K562 (cell line): ENCODE results near the gene CYB5RL. TPM values are rescaled to one million over a fixed set of nuclear protein-coding genes. Genes with fewer than 3 reads are reported as not detected.

Experiments
- ATAC-seq: fragments of 200-7000 bp; cut with Tn5 transposase; 3 replicates; pipeline ENCODE4 v1.9.1; 2020; ENCODE audit warnings: moderate library complexity
- BruUV-seq: library from RNA; stranded (reverse); fragments of 400-500 nt; replicated peaks from 2 replicates; lab custom pipeline; 2021; lab: Mats Ljungman, UMichigan
- CTCF ChIA-PET: fragments of 300-600 bp; formaldehyde crosslinking; extraction: SDS; loops from one replicate; lab custom pipeline; 2021; ENCODE audit warnings: low intra/inter-chr PET ratio; lab: Yijun Ruan, JAX
- POLR2A ChIA-PET: fragments of 300-600, 350-650 bp; sonication (Branson Sonifier 250); formaldehyde crosslinking; extraction: SDS; loops from one replicate; lab custom pipeline; 2021; ENCODE audit warnings: antibody characterized with exemption, inconsistent platforms; lab: Yijun Ruan, JAX
- DNase-seq, 4 experiments: peaks; one replicate each; pipeline versions ENCODE4 v3.0.0 to v3.0.0-alpha.2; 2011 to 2018; ENCODE audit warnings: low spot score in 3 of 4, mixed read lengths in 3 of 4; ENCODE audit errors: extremely low read depth in 1 of 4
- FAIRE-seq: peaks from 2 replicates; lab custom pipeline; 2011; peaks lifted over from hg19 to GRCh38; lab: Jason Lieb, UNC
- H2AFZ ChIP-seq: 2 replicates; pipeline ENCODE4 v1.6.0; 2011; ENCODE audit warnings: low read depth, low read length, control low read depth, inconsistent platforms
- H3K27ac ChIP-seq: fragments of 200-600 bp; 3 replicates; pipeline ENCODE4 v1.8.0; 2011; ENCODE audit warnings: low read depth, mild to moderate bottlenecking, control low read depth, inconsistent platforms, low read length, moderate library complexity, mixed read lengths; ENCODE audit errors: extremely low read depth
- H3K27me3 ChIP-seq, 2 experiments: fragments of 300-600 bp in 1 of 2; 2 replicates in 1 of 2; 3 replicates in 1 of 2; pipeline versions ENCODE4 v1.6.0 to v1.8.0; 2011; ENCODE audit warnings: inconsistent platforms in 2 of 2, low read length in 2 of 2, mild to moderate bottlenecking in 1 of 2, mixed read lengths in 1 of 2, moderate library complexity in 1 of 2; ENCODE audit not compliant: control insufficient read depth in 2 of 2, insufficient read depth in 2 of 2
- H3K36me3 ChIP-seq: fragments of 300-600 bp; 3 replicates; pipeline ENCODE4 v1.8.0; 2011; ENCODE audit warnings: mild to moderate bottlenecking, low read length, inconsistent platforms; ENCODE audit not compliant: control insufficient read depth, insufficient read depth
- H3K4me1 ChIP-seq, 2 experiments: fragments of 200-600 bp in 1 of 2; replicated peaks in 1 of 2; 2 replicates in 1 of 2; 3 replicates in 1 of 2; pipeline versions ENCODE4 v1.5.1 to v1.8.0; 2011; ENCODE audit warnings: inconsistent platforms in 2 of 2, low read length in 2 of 2, mild to moderate bottlenecking in 1 of 2, mixed read lengths in 1 of 2, moderate library complexity in 1 of 2; ENCODE audit not compliant: control insufficient read depth in 2 of 2, insufficient read depth in 2 of 2
- H3K4me2 ChIP-seq: 2 replicates; pipeline ENCODE4 v1.6.1; 2011; ENCODE audit warnings: low read length, control low read depth, inconsistent platforms, mixed read lengths; ENCODE audit not compliant: insufficient read depth
- H3K4me3 ChIP-seq: fragments of 200-600 bp; sonication (generic), shearing (Covaris generic); 2 replicates; pipeline ENCODE4 v1.5.1; 2016; ENCODE audit warnings: control low read depth, inconsistent platforms
- H3K79me2 ChIP-seq: fragments of 200-600 bp; 3 replicates; pipeline ENCODE4 v1.8.0; 2011; ENCODE audit warnings: low read length, inconsistent platforms; ENCODE audit not compliant: control insufficient read depth, insufficient read depth
- H3K9ac ChIP-seq, 2 experiments: 2 replicates each; pipeline versions ENCODE4 v1.6.0 to v1.6.1; 2011; ENCODE audit warnings: low read depth in 2 of 2, low read length in 2 of 2, control low read depth in 1 of 2, inconsistent platforms in 1 of 2, mild to moderate bottlenecking in 1 of 2, mixed read lengths in 1 of 2; ENCODE audit not compliant: insufficient read depth in 1 of 2
- H3K9me1 ChIP-seq: one replicate; pipeline ENCODE4 v1.6.0; 2011; ENCODE audit warnings: inconsistent platforms, mild to moderate bottlenecking, low read length, moderate library complexity; ENCODE audit not compliant: control insufficient read depth, insufficient read depth
- H3K9me3 ChIP-seq: replicated peaks from 2 replicates; pipeline ENCODE4 v1.5.1; 2011; ENCODE audit warnings: low read depth, low read length, inconsistent platforms; ENCODE audit not compliant: control insufficient read depth, insufficient read depth
- H4K20me1 ChIP-seq: replicated peaks from 2 replicates; pipeline ENCODE4 v1.6.1; 2011; ENCODE audit warnings: low read length, inconsistent platforms, mixed read lengths; ENCODE audit not compliant: control insufficient read depth, insufficient read depth
- CREB3L1 ChIP-seq: fragments of 450-650 bp; IDR thresholded peaks from 2 replicates; pipeline ENCODE4 v1.6.1; 2014; ENCODE audit warnings: low read depth, mild to moderate bottlenecking, moderate library complexity, borderline replicate concordance
- GTF3C2 ChIP-seq: IDR thresholded peaks from 3 replicates; pipeline ENCODE4 v1.6.1; 2011; ENCODE audit warnings: borderline replicate concordance, mild to moderate bottlenecking, moderate library complexity; ENCODE audit not compliant: insufficient read length; ENCODE audit errors: extremely low read depth
- HMGXB4 ChIP-seq: sonication (generic); formaldehyde crosslinking; IDR thresholded peaks from 2 replicates; pipeline ENCODE4 v1.8.1; 2023; ENCODE audit warnings: mild to moderate bottlenecking, missing genetic modification reagents
- JUN ChIP-seq, 2 experiments: sonication (generic) in 1 of 2; formaldehyde crosslinking in 1 of 2; IDR thresholded peaks; 2 replicates each; pipeline versions ENCODE4 v1.6.1 to v1.8.0; 2012 to 2022; ENCODE audit warnings: borderline replicate concordance in 2 of 2, mild to moderate bottlenecking in 2 of 2, improper control_type of control experiment in 1 of 2, low read depth in 1 of 2, low read length in 1 of 2, missing genetic modification reagents in 1 of 2
- PPARD ChIP-seq: fragments of 250-450 bp; sonication (Bioruptor Pico); IDR thresholded peaks from 2 replicates; pipeline ENCODE4 v1.8.0; 2022; ENCODE audit warnings: inconsistent platforms, mild to moderate bottlenecking, moderate library complexity
- RBM25 ChIP-seq: fragments of 200-400 bp; formaldehyde crosslinking; IDR thresholded peaks from 2 replicates; pipeline ENCODE4 v1.6.1; 2018; ENCODE audit warnings: low read length, low read depth, moderate library complexity; ENCODE audit not compliant: severe bottlenecking
- STAT5B ChIP-seq: fragments of 250-450 bp; sonication (Bioruptor Pico); IDR thresholded peaks from 2 replicates; pipeline ENCODE4 v1.8.0; 2021; ENCODE audit warnings: mild to moderate bottlenecking, inconsistent platforms
- THAP7 ChIP-seq: fragments of 250-450 bp; sonication (Bioruptor Pico); IDR thresholded peaks from 2 replicates; pipeline ENCODE4 v1.5.0; 2021
- THRAP3 ChIP-seq: fragments of 450-650 bp; IDR thresholded peaks from 2 replicates; pipeline ENCODE4 v1.6.1; 2016; ENCODE audit warnings: mild to moderate bottlenecking, inconsistent platforms, borderline replicate concordance
- ZC3H11A ChIP-seq: IDR thresholded peaks from 2 replicates; pipeline ENCODE4 v1.6.1; 2012; ENCODE audit warnings: low read depth, low read length, improper control_type of control experiment
- ZNF449 ChIP-seq: fragments of 250-450 bp; sonication (Bioruptor Pico); IDR thresholded peaks from 2 replicates; pipeline ENCODE4 v1.8.0; 2022; ENCODE audit warnings: moderate library complexity, mild to moderate bottlenecking, inconsistent platforms
- ZNF586 ChIP-seq: fragments of 450-650 bp; formaldehyde crosslinking; conservative IDR thresholded peaks from 2 replicates; pipeline ENCODE4 v1.4.0; 2020; ENCODE audit warnings: mild to moderate bottlenecking, moderate library complexity
- WGBS: fragments of 100-300 bp; shearing (Covaris generic); methylation state at CpG from one replicate; pipeline ENCODE4 v1.1.6; 2016; ENCODE audit warnings: low coverage, mixed read lengths; ENCODE audit not compliant: insufficient coverage; ENCODE audit errors: missing lambda C conversion rate; 5-methylcytosine and 5-hydroxymethylcytosine counted together
- in situ Hi-C: fragments of 300-500 bp; cut with MboI; formaldehyde crosslinking; loops from 4 replicates; pipeline ENCODE4 v1.15.0; 2018; ENCODE audit warnings: inconsistent platforms, mixed read lengths
- intact Hi-C: fragments of 100-400 bp; cut with micrococcal nuclease; formaldehyde crosslinking; loops from 2 replicates; pipeline ENCODE4 v1.14.2; 2022
- polyA plus RNA-seq, 8 experiments: library from polyadenylated mRNA; depleted of rRNA in 4 of 8; stranded (reverse) in 5 of 8; unstranded in 3 of 8; fragments of >200 nt; fragmentation: Nextera tagmentation in 2 of 8; fragmentation: Illumina TruSeq in 1 of 8; extraction: Ambion mirVana in 2 of 8; extraction: Trizol in 1 of 8; gene quantifications; 2 replicates each; pipeline versions ENCODE4 v1.2.1 to v1.2.3, GENCODE V29; 2011 to 2014; ENCODE audit warnings: inconsistent platforms in 1 of 8, missing spikeins in 1 of 8
- total RNA-seq, 7 experiments: library from RNA; depleted of rRNA in 6 of 7; stranded (reverse); fragments of >200 nt in 6 of 7; fragmentation: Illumina TruSeq in 2 of 7; extraction: Trizol in 2 of 7; gene quantifications; 2 replicates each; pipeline versions ENCODE4 v1.2.1 to v1.2.3, GENCODE V29; 2011 to 2021; ENCODE audit warnings: low replicate concordance in 1 of 7

The CYB5RL gene
- total and polyA plus RNA-seq, 9 of the 15 experiments (the other 6 are each of a cell fraction or from before 2014, with no cell fraction given): 7.9 to 18.0 (median 11.2) TPM

- POLR2A ChIA-PET: interaction anchor here (0.5 to 3.4 kb wide), 3 partner anchors 9 to 41 kb away, joined by 3 to 15 read pairs (median 4); no protein-coding TSS in a partner anchor
- TF ChIP-seq RBM25 (no peak), STAT5B (CRISPR knock-in tag) (no peak), GTF3C2 (no peak), ZC3H11A (no peak), THAP7 (no peak), THRAP3 (no peak), ZNF586 (no peak), HMGXB4 (CRISPR knock-in tag) (no peak), JUN (IDR thresholded peaks at IDR 0.05; ENCODE audit: borderline replicate concordance, low read depth, low read length) (no peak), JUN (CRISPR knock-in tag; IDR thresholded peaks at IDR 0.05; ENCODE audit: borderline replicate concordance) (no peak), CREB3L1 (no peak), ZNF449 (CRISPR knock-in tag) (no peak), PPARD (no peak)
Measured at GRCh38 chr1:54171606-54172005, 28.2 kb downstream of the CYB5RL start.

More at GRCh38 chr1:54171606-54172005, 28.2 kb downstream of the CYB5RL start:
- H3K9me3 ChIP-seq: no peaks in the 10 kb centered on the region
- intact Hi-C loops (no loop called here), in situ Hi-C loops (no loop called here)
- no peak for FAIRE-seq
- no peaks in the 10 kb centered on the region for H4K20me1 ChIP-seq
- DNase-seq: no peak
- no peak overlapping the region for H3K4me3 ChIP-seq
- BruUV-seq: no TSS peak
- peaks cover 0 to 7% of the 10 kb centered on the region in 2 experiments; a peak in 4 of 5 replicates for H3K4me1 ChIP-seq
- H3K36me3 ChIP-seq: peaks cover 6% of the 10 kb centered on the region; the same call in 1 of the 3 replicates
- no peaks in the 10 kb centered on the region for H3K79me2 ChIP-seq
- H3K4me2 ChIP-seq: no peak overlapping the region
- no peak overlapping the region for H2AFZ ChIP-seq
- H3K27me3 ChIP-seq: no peaks in the 10 kb centered on the region
- CTCF ChIA-PET: no interaction called here
- no peak for ATAC-seq
- WGBS: 36% methylated on average over 8 of the region's 8 CpGs
- H3K27ac ChIP-seq: no peak overlapping the region
- no peak overlapping the region for H3K9ac ChIP-seq
- H3K9me1 ChIP-seq: no peaks in the 10 kb centered on the region
